Measurements from ENCODE around the gene AFF4.
"Not testable (repeated sequence)": the region's sequence is repeated elsewhere in the genome, so short reads cannot be mapped to it uniquely, and the experiment has no call there.

The AFF4 gene

DNA sequence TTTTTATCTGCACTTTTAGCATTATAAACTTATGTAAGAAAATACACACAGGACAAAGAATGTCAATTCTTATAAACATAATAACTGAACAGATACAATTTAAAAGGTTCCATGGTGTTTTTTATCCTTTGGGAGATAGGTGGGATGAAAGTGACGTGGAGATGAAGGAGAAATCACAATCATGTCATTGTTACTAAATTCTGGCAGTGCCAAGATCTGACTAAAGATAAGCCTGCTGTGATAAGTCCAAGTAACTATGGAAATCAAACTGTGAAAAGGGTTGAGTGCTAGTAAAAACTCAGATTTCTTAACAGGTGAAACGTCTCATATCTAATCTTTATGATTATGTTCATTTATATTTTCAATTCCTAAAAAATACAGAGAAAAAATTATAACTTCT lies 78.9 kb downstream of the AFF4 start:
- DNase-seq = no peak

DNA sequence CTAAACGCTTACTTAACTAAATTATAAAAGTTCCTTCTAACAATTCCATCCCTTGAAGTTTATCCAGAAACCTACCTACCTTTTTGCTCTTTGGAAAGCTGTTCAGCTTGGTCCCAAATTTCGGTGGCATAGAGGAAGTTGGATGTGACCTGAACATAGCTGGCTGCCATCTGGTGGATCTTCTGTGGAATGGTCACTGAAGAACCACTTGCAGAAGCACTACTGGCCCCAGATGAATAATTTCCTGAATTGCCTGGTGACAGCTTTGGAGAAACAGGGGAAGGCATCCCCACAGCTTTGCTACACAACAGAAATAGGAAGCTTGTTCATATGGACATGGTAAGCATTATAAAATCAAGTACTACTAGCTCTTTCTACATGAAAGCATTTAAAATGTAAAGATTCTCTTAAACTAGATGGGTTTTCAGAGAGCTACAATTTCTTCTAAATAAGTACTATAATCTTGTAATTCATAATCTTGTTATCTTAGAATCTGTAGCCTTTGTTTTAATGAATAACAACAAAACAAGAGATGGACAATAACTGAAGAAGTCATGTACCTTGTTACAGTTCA lies 80.1 kb downstream of the AFF4 start:
- DNase-seq = peak in 10 of 14 donors; percentile 9 to 41 (median 16)

- peak in 4 of 14 donors; percentile 5 to 25 (median 10) for DNase-seq
These were observed 85.5 kb downstream of the AFF4 start for GRCh38 chr5:132877938-132878337.

GRCh38 chr5:132877466-132877865 lies 86.0 kb downstream of the AFF4 start:
- peak in 1 of 14 donors; percentile 6 for DNase-seq

- no peak for DNase-seq
These were observed 87.2 kb downstream of the AFF4 start for GRCh38 chr5:132876020-132876759.

GRCh38 chr5:132873930-132874271 lies 89.5 kb downstream of the AFF4 start:
- no peak for DNase-seq

DNA sequence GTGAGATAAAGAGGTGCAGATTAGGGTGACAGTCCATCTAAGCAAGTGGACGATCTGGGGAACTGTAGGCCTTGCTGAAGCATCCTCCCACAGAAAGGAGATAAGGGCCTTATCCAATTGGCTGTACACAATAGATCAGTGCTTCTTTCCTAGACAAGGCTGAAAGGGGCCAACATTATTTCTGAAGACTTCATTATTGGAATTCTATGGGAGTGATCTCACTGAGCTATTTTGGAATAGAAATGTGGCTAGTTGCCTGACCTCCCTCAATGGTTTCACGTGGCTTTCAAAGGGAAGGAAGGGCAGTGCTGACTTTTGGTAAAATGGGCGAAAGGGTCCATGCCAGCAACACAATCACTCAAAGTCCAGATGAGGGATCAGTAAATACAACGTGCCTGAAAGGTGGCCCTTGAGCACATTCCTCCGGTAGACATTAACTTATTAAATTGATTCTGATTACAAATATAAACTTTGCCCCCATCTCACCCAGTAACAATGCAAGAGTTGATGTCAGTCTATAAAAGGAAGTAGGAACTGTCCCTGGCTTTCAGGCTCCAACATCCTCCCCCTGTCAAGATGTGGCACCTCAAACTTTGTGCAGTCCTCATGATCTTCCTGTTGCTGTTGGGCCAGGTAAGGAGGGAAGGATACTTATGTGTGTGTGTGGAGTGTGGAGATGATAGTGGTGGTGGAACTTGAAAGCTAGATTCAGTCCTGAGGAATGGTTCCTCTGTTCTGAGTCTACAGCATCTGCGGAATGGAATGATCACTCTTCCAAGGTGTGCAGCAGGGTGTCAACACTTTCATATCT lies 90.1 kb downstream of the AFF4 start, which contains the start of gene LEAP2:
Gene LEAP2, plus strand, starts transcription at position 550 of the 811 bp plus-strand sequence. Its CDS starts 27 bp downstream, at position 577.
- DNase-seq = no peak

- no peak for DNase-seq
These were observed 90.7 kb downstream of the AFF4 start for GRCh38 chr5:132872788-132873118.

DNA sequence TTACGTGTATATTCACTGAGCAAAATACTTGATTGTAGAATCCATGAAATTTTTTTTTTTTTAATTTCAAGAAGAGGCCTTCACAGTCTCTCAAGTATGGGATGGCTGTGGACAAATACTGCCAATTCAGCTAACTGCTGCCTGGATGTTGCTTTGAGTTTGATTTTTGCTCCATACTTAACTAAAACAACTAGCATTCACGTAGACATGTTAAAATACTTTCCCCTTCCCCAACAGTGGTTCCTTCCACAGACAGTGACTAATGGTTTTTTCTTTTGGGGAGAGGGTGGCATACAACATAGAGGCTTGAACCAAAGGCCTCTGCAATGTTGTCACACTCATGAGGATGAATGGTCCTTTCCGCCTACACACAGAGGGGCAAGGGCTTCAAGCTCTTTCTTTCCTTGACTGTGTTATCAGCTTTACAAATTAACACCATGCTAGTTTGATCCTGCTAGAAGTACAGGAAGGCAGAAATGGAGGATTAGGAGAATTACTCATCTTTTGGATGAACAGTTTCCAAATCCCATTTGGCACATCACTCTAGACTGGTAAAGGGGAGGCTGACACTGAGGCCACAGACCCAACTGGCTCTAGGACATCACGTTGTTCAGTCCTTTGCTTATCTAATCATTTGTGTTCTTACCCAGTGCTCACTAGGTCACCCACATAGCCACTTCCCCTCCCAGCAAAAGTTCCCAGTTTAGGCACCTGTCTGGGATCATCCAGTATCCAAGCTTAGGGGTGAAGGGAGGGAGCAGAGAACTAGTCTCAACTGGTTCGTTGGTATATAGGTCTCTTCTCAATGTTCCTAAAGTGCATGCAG lies 91.8 kb downstream of the AFF4 start:
- no peak for DNase-seq

- no peak for DNase-seq
These were observed 92.6 kb downstream of the AFF4 start for GRCh38 chr5:132870801-132871200.

GRCh38 chr5:132868754-132869153 lies 94.7 kb downstream of the AFF4 start:
- no peak for DNase-seq

GRCh38 chr5:132867046-132867451 lies 96.4 kb downstream of the AFF4 start:
- no peak for DNase-seq

DNA sequence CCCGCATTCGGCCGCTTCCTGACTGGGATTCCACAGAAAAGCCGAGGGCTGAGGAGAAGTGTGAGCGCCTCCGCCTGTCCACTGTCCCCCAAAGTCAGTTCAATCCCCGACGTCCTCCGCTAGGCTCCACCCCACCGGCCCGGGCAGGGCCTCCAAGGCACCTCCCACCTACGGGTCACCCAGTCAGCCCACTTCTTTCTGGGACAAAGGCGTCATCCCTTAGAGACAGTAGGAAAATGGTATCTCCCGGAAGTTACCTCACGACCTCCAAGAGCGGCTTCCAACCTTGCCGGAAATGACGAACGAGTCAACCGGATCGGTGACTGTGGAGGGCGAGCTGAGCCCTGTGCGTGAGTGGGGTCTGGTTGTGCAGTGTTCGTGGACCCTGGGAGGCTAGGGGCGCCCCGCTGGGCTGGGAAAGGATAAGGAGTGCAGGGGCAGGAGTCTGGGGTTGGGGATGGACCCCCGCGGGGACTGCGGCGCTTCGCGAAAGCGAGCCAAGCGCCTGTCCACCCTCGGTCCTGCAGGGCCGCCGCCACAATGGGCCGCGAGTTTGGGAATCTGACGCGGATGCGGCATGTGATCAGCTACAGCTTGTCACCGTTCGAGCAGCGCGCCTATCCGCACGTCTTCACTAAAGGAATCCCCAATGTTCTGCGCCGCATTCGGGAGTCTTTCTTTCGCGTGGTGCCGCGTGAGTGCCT lies 96.9 kb downstream of the AFF4 start, which contains the start of the genes GDF9 and UQCRQ:
Gene GDF9, minus strand, starts transcription at position 128 of the 704 bp plus-strand sequence. CDS start 1,936 bp downstream, outside the sequence.
Gene UQCRQ, plus strand, starts transcription at position 301 of the 704 bp plus-strand sequence. Its CDS starts 240 bp downstream, at position 541.
- DNase-seq = peak; percentile 72 to 100 (median 95)

DNA sequence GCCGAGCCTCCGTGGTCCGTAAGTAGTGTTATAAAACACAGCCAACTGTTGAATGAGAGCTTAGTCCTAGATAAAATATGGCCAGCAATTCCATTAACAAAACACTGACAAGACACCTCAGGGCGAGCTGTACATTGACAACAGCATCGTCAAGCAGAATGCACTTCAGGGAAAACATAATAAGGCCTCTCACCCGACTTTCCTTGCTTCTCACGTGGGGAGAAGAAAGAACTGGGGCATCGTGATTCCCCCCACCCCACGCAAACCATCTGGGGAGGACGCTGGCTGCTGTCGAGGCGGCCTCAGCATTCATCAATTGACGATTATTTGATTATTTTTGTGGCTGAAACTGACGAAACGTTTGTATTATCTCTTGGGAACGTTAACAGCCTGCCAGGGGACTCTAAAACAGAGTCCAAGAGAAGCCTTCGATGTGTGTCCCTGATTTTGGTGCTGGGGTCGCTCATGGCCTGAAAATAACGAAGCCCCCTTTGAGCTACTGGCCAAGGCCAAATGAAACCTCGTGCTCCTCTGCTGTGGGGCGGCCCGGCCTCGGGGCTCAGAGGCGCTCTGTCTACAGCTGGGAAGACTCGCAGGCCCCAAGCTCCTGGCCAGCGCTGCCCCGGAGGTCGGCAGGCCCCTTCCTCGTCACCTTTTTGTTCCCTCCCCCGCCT lies 97.6 kb downstream of the AFF4 start:
- DNase-seq = peak in 2 of 14 donors; percentile 20 to 56

DNA sequence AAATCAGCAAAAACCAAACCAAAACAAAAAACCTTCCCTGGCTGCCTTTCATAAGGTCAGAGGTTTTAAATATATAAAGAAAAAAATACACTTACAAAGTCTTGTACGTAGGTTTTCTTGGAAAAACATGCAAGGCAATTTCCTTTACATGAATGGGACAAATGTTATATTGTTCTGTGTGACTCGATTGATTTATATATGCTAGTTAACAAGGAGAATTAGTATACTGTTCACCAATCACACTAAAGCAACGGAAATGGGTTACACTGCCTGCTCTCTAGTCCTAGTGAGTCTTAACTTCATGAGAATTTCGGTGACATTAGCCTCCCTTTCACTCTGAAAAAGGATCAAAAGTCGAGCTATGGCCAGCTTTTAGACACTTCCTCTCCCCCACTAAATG lies 102.7 kb downstream of the AFF4 start:
- DNase-seq = no peak

DNA sequence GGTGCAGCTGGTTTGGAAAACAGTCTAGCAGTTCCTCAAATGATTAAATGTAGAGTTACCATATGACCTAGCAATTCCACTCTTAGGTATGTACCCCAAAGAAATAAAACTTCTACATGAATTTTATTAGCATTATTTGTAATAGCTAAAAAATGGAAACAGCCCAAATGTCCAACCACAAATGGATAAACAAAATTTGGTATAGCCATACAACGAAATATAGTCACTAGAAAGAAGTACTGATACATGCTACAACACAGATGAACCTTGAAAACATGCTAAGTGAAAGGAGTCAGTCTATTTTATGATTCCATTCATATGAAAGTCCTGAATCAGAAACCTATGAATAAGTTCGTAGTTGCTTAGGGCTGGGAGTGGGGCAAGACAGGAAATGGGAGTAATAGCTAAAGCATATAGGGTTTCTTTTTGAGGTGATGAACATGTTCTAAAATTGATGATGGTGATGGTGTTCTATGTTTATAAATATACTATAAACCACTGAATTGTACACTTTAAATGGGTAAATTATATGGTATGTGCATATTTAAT lies 103.5 kb downstream of the AFF4 start:
- no peak for DNase-seq

GRCh38 chr5:132856011-132856410 lies 107.4 kb downstream of the AFF4 start:
- DNase-seq = no peak

- not testable (repeated sequence) for DNase-seq
These were observed 108.4 kb downstream of the AFF4 start for GRCh38 chr5:132854992-132855391.

- DNase-seq = no peak
These were observed 109.1 kb downstream of the AFF4 start for GRCh38 chr5:132854301-132854700.

DNA sequence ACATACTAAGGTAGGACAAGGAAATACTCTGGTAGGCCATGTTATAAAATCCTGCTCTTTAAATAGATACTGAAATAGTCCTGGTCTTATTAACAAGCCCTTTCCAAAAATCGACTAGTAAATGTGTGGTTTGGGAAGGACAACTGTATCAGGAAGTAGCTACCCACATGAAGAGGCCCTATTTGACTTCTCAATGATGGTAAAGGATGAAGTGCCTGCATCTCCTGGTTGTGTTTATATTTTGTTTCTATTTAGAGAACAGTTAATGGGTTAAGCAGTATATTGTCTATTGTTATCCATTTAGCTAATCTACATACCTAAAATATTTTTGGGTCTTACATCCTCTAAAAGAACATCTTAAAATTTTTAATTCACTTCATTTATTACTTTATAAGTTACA lies 109.6 kb downstream of the AFF4 start:
- no peak for DNase-seq

DNA sequence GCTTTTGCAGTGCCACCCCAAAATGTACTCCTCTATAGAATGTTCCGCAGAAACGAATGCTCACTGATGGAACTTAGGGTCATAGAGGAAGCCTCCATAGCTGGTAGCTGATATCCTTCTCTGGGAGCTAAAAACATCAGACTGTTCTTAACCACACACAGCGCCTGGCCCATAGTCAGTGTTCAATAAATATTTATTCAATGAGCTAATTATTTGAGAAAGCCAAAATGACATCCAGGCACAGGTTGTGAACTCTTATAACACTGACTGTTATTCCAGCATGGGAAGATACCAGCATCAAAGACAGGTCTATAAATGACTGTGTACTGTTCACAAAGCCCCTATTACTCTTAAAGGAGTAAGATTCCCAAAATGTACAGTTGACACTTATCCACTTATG lies 110.1 kb downstream of the AFF4 start:
- DNase-seq = no peak
